Upper lobe of left lung (tissue), 4 donors: ENCODE measurements around the gene NHLRC4.

Experiments
- CTCF ChIP-seq, 6 experiments: fragments of 450-650 bp in 4 of 6; fragments of 200-600 bp in 2 of 6; sonication (generic) in 2 of 6; IDR thresholded peaks; one replicate each; pipeline ENCODE4 v1.5.1; 2016 to 2019; ENCODE audit warnings: antibody characterized with exemption in 6 of 6
- POLR2A ChIP-seq, 4 donors: fragments of 450-650 bp; IDR thresholded peaks; one replicate each; pipeline ENCODE4 v1.5.1; 2016 to 2017; ENCODE audit warnings: antibody characterized with exemption in 4 of 4, mild to moderate bottlenecking in 2 of 4
- POLR2AphosphoS5 ChIP-seq, 2 donors: sonication (generic); formaldehyde crosslinking; IDR thresholded peaks; one replicate each; pipeline ENCODE4 v1.5.1; 2017; ENCODE audit warnings: antibody characterized with exemption in 2 of 2

GRCh38 chr16:600781-601180 lies 34.0 kb downstream of the NHLRC4 start:
- TF ChIP-seq CTCF (IDR thresholded peaks at IDR 0.05) = no peak
- no peak for TF ChIP-seq POLR2A (IDR thresholded peaks at IDR 0.05)
- TF ChIP-seq POLR2AphosphoS5 (IDR thresholded peaks at IDR 0.05) = no peak
